ENCODE data around the gene PRDM16. TPM values are rescaled to one million over a fixed set of nuclear protein-coding genes. Genes with fewer than 3 reads are reported as not detected.

Gene PRDM16
- total RNA-seq, 4 donors from 2014 or later, result 5.4 to 13.2 (median 7.7) TPM

GRCh38 chr1:3434406-3435110, 365.6 kb downstream of the PRDM16 start:
- DNase-seq, result no peak
- no peaks in the 10 kb centered on the region for H3K4me1 ChIP-seq

GRCh38 chr1:3435666-3436065, 366.7 kb downstream of the PRDM16 start:
- H3K27me3 ChIP-seq, result no peaks in the 10 kb centered on the region
- no peak overlapping the region for H3K27ac ChIP-seq
- no peak for DNase-seq

More at GRCh38 chr1:3434406-3435110, 365.6 kb downstream of the PRDM16 start:
- H3K4me3 ChIP-seq, result no peak overlapping the region
- no peak for TF ChIP-seq CTCF (IDR thresholded peaks at IDR 0.05)
- no peak for TF ChIP-seq POLR2A (IDR thresholded peaks at IDR 0.05)
- no peaks in the 10 kb centered on the region for H3K27me3 ChIP-seq
- H3K36me3 ChIP-seq, result no peaks in the 10 kb centered on the region
- no peak overlapping the region for H3K27ac ChIP-seq
- no peaks in the 10 kb centered on the region for H3K9me3 ChIP-seq

GRCh38 chr1:3436451-3436850, 367.4 kb downstream of the PRDM16 start:
- H3K27ac ChIP-seq, result no peak overlapping the region
- no peaks in the 10 kb centered on the region for H3K9me3 ChIP-seq
- H3K36me3 ChIP-seq, result no peaks in the 10 kb centered on the region
- H3K27me3 ChIP-seq, result no peaks in the 10 kb centered on the region
- no peak overlapping the region for H3K4me3 ChIP-seq
- no peak for TF ChIP-seq CTCF (IDR thresholded peaks at IDR 0.05)
- no peak for TF ChIP-seq POLR2A (IDR thresholded peaks at IDR 0.05)
- DNase-seq, result no peak
- H3K4me1 ChIP-seq, result no peaks in the 10 kb centered on the region

More at GRCh38 chr1:3435666-3436065, 366.7 kb downstream of the PRDM16 start:
- Histone ChIP-seq H3K4me3 (no peak overlapping the region), H3K36me3 (no peaks in the 10 kb centered on the region), H3K9me3 (no peaks in the 10 kb centered on the region), H3K4me1 (no peaks in the 10 kb centered on the region)
- no peak for TF ChIP-seq CTCF (IDR thresholded peaks at IDR 0.05)
- TF ChIP-seq POLR2A (IDR thresholded peaks at IDR 0.05), result no peak

GRCh38 chr1:3436901-3437300, 367.9 kb downstream of the PRDM16 start:
- no peak for DNase-seq
- H3K27ac ChIP-seq, result no peak overlapping the region
- TF ChIP-seq POLR2A (IDR thresholded peaks at IDR 0.05) (no peak), CTCF (IDR thresholded peaks at IDR 0.05) (no peak)

DNA sequence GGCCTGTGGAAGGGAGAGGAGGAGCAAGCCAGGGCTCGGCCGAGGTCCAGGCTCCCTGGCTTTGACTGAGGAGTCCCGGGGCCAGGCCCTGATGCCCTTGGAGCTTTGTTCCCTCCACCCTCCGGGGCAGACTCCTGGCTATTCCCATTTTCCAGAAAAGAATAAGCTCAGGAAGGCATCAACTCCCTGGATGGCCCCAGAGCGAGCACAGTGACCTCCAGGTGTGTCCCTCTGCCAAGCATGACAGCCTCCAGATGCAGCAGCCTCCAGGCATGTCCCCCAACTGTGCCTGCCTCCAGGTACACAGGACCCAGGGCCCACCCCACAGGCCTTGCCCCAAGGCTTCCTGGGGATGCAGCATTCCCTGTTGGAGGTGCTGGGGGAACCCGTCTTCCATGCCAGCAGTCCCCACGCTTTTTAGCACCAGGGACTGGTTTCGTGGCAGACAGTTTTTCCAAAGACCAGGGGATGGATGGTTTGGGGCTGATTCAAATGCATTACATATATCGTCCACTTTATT, 369.7 kb downstream of the PRDM16 start:
- Histone ChIP-seq H3K4me1 (no peaks in the 10 kb centered on the region), H3K9me3 (no peaks in the 10 kb centered on the region), H3K27ac (no peak overlapping the region), H3K36me3 (no peaks in the 10 kb centered on the region), H3K27me3 (no peaks in the 10 kb centered on the region), H3K4me3 (no peak overlapping the region)
- TF ChIP-seq CTCF (IDR thresholded peaks at IDR 0.05), result no peak
- TF ChIP-seq POLR2A (IDR thresholded peaks at IDR 0.05), result no peak
- DNase-seq, result peak in 1 of 3 donors; percentile 24

More at GRCh38 chr1:3436901-3437300, 367.9 kb downstream of the PRDM16 start:
- Histone ChIP-seq H3K27me3 (no peaks in the 10 kb centered on the region), H3K4me3 (no peak overlapping the region), H3K4me1 (no peaks in the 10 kb centered on the region), H3K36me3 (no peaks in the 10 kb centered on the region), H3K9me3 (no peaks in the 10 kb centered on the region)
